ENCODE data around the gene CST5. TPM values are rescaled to one million over a fixed set of nuclear protein-coding genes. Genes with fewer than 3 reads are reported as not detected.
"Not testable (repeated sequence)": the region's sequence is repeated elsewhere in the genome, so short reads cannot be mapped to it uniquely, and the experiment has no call there.

CST5 gene
- polyA plus RNA-seq, 3 donors = not detected

GRCh38 chr20:23835716-23836115 lies 43.8 kb downstream of the CST5 start:
- no peak overlapping the region for H3K4me2 ChIP-seq (replicated peaks; ENCODE audit: extremely low read depth, low read length, poor library complexity, severe bottlenecking)
- no peak overlapping the region for H3K27ac Mint-ChIP-seq
- H3K27me3 ChIP-seq (ENCODE audit: control insufficient read depth in 2 of 2, insufficient read depth in 2 of 2, low read length in 2 of 2) = no peaks in the 10 kb centered on the region
- no peak overlapping the region for H3K4me3 ChIP-seq (replicated peaks in 1 of 3; ENCODE audit: low read depth in 2 of 3, low read length in 3 of 3)
- no peak for DNase-seq
- no peak for TF ChIP-seq CTCF (IDR thresholded peaks at IDR 0.05)
- no peaks in the 10 kb centered on the region for H3K36me3 Mint-ChIP-seq
- H3K27me3 Mint-ChIP-seq (ENCODE audit: low read depth in 3 of 3) = peaks cover 1 to 5% (median 5%) of the 10 kb centered on the region in 3 donors
- no peaks in the 10 kb centered on the region for H3K4me1 Mint-ChIP-seq
- intact Hi-C loops (cut with micrococcal nuclease) = no loop called here
- no peaks in the 10 kb centered on the region for H3K36me3 ChIP-seq (replicated peaks in 1 of 2; ENCODE audit: control insufficient read depth in 1 of 2, insufficient read depth in 2 of 2, low read length in 2 of 2)
- no peak overlapping the region for H2AFZ ChIP-seq (ENCODE audit: insufficient read depth, low read depth, low read length, poor library complexity, severe bottlenecking)
- H3K4me1 ChIP-seq (ENCODE audit: control insufficient read depth in 1 of 2, insufficient read depth in 2 of 2, low read length in 2 of 2) = no peaks in the 10 kb centered on the region
- peaks cover 0 to 14% (median 5%) of the 10 kb centered on the region in 7 donors for H3K9me3 Mint-ChIP-seq
- peaks cover 0 to 9% of the 10 kb centered on the region in 2 donors for H3K9me3 ChIP-seq (replicated peaks in 1 of 2; ENCODE audit: control insufficient read depth in 1 of 2, insufficient read depth in 1 of 2, low read length in 2 of 2)
- H3K9ac ChIP-seq (ENCODE audit: insufficient read depth, low read length, poor library complexity, severe bottlenecking) = no peak overlapping the region
- H4K20me1 ChIP-seq (ENCODE audit: insufficient read depth, low read length) = no peaks in the 10 kb centered on the region
- H3K4me3 Mint-ChIP-seq = no peak overlapping the region
- no peak overlapping the region for H3K27ac ChIP-seq (ENCODE audit: low read depth in 1 of 2, low read length in 2 of 2)
- H3K79me2 ChIP-seq (ENCODE audit: insufficient read depth, low read length) = no peaks in the 10 kb centered on the region
- WGBS (ENCODE audit: insufficient coverage) = 90% methylated on average over 2 of the region's 4 CpGs

GRCh38 chr20:23832775-23833513 lies 46.6 kb downstream of the CST5 start:
- 0% methylated on average over 1 of the region's 3 CpGs for WGBS (ENCODE audit: insufficient coverage)
- no peaks in the 10 kb centered on the region for H3K36me3 ChIP-seq (replicated peaks in 1 of 2; ENCODE audit: control insufficient read depth in 1 of 2, insufficient read depth in 2 of 2, low read length in 2 of 2)

GRCh38 chr20:23831961-23832360 lies 47.6 kb downstream of the CST5 start:
- WGBS (ENCODE audit: insufficient coverage) = 71% methylated on average over 1 of the region's 3 CpGs
- not testable (repeated sequence) for H3K27ac ChIP-seq (ENCODE audit: low read depth in 1 of 2, low read length in 2 of 2); H3K4me3 ChIP-seq (replicated peaks in 1 of 3; ENCODE audit: low read depth in 2 of 3, low read length in 3 of 3)

More at GRCh38 chr20:23832775-23833513, 46.6 kb downstream of the CST5 start:
- Mint-ChIP-seq H3K27ac (no peak overlapping the region), H3K36me3 (no peaks in the 10 kb centered on the region), H3K4me3 (no peak overlapping the region), H3K4me1 (no peaks in the 10 kb centered on the region), H3K27me3 (ENCODE audit: low read depth in 3 of 3) (peaks cover 1 to 3% (median 1%) of the 10 kb centered on the region in 3 donors), H3K9me3 (peaks cover 1 to 14% (median 2%) of the 10 kb centered on the region in 7 donors)
- TF ChIP-seq CTCF (IDR thresholded peaks at IDR 0.05) = no peak
- Histone ChIP-seq H3K79me2 (ENCODE audit: insufficient read depth, low read length) (no peaks in the 10 kb centered on the region), H3K4me1 (ENCODE audit: control insufficient read depth in 1 of 2, insufficient read depth in 2 of 2, low read length in 2 of 2) (no peaks in the 10 kb centered on the region), H3K4me2 (replicated peaks; ENCODE audit: extremely low read depth, low read length, poor library complexity, severe bottlenecking) (no peak overlapping the region), H3K4me3 (replicated peaks in 1 of 3; ENCODE audit: low read depth in 2 of 3, low read length in 3 of 3) (no peak overlapping the region), H2AFZ (ENCODE audit: insufficient read depth, low read depth, low read length, poor library complexity, severe bottlenecking) (no peak overlapping the region), H3K9me3 (replicated peaks in 1 of 2; ENCODE audit: control insufficient read depth in 1 of 2, insufficient read depth in 1 of 2, low read length in 2 of 2) (peaks cover 0 to 9% of the 10 kb centered on the region in 2 donors), H3K9ac (ENCODE audit: insufficient read depth, low read length, poor library complexity, severe bottlenecking) (no peak overlapping the region), H3K27ac (ENCODE audit: low read depth in 1 of 2, low read length in 2 of 2) (no peak overlapping the region), H3K27me3 (ENCODE audit: control insufficient read depth in 2 of 2, insufficient read depth in 2 of 2, low read length in 2 of 2) (no peaks in the 10 kb centered on the region), H4K20me1 (ENCODE audit: insufficient read depth, low read length) (no peaks in the 10 kb centered on the region)
- intact Hi-C loops (cut with micrococcal nuclease) = no loop called here
- DNase-seq = no peak

More at GRCh38 chr20:23831961-23832360, 47.6 kb downstream of the CST5 start:
- H3K36me3 Mint-ChIP-seq; H4K20me1 ChIP-seq (ENCODE audit: insufficient read depth, low read length); H3K4me2 ChIP-seq (replicated peaks; ENCODE audit: extremely low read depth, low read length, poor library complexity, severe bottlenecking); H2AFZ ChIP-seq (ENCODE audit: insufficient read depth, low read depth, low read length, poor library complexity, severe bottlenecking); DNase-seq; H3K79me2 ChIP-seq (ENCODE audit: insufficient read depth, low read length); H3K4me1 ChIP-seq (ENCODE audit: control insufficient read depth in 1 of 2, insufficient read depth in 2 of 2, low read length in 2 of 2); H3K27ac Mint-ChIP-seq; intact Hi-C loops (cut with micrococcal nuclease); H3K36me3 ChIP-seq (replicated peaks in 1 of 2; ENCODE audit: control insufficient read depth in 1 of 2, insufficient read depth in 2 of 2, low read length in 2 of 2); H3K4me3 Mint-ChIP-seq; H3K27me3 ChIP-seq (ENCODE audit: control insufficient read depth in 2 of 2, insufficient read depth in 2 of 2, low read length in 2 of 2); H3K4me1 Mint-ChIP-seq; H3K9me3 ChIP-seq (replicated peaks in 1 of 2; ENCODE audit: control insufficient read depth in 1 of 2, insufficient read depth in 1 of 2, low read length in 2 of 2); H3K9ac ChIP-seq (ENCODE audit: insufficient read depth, low read length, poor library complexity, severe bottlenecking); H3K27me3 Mint-ChIP-seq (ENCODE audit: low read depth in 3 of 3): not testable (repeated sequence)
- H3K9me3 Mint-ChIP-seq = peaks cover 1 to 14% (median 2%) of the 10 kb centered on the region in 7 donors
